Measurements from ENCODE around the gene UQCRHL.
A peak's percentile ranks its signal among the peaks of the same experiment; 100 is the strongest.

The UQCRHL gene

DNA sequence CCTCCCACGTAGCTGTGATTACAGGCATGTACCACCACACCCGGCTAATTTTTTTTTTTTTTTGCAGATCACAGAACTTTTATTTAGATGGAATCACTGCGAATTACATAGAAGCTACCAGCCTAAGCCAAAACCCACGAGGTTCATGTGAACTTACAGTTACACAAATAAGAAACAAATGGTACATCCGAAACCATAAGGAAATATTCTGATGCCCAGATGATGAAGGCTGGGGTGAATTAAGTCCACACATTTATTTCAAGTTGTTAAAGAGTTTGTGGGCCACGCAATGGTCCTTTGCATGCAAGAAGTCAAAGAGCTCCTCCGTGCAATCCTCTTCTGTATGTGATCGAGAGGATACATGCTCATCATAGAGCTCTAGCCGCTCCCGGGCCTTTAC is 328 bp downstream of the UQCRHL start:
- ChIA-PET POLR2A (interaction anchor here (0.6 kb wide), 2 partner anchors 30 to 138 kb away, joined by 3 read pairs; no protein-coding TSS in a partner anchor), CTCF (interaction anchor here (0.7 kb wide), 1 partner anchor 17 kb away, joined by 3 read pairs; no protein-coding TSS in a partner anchor)
- 95% methylated on average over 5 of the region's 10 CpGs for WGBS (ENCODE audit: insufficient coverage)

DNA sequence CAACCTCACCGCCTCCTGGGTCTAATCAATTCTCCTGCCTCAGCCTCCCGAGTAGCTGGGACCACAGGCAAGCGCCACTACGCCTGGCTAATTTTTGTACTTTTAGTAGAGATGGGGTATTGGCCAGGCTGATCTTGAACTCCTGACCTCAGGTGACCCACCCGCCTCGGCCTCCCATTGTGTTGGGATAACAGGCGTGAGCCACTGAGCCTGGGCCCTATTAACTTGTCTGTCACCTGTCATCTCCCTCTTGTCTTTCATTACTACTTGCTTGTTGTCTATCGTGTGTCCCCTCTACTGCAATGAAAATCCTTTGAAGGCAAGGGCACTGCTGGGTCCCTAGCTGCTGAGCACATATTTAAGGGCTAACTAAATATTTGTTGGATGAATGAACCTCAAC is 3.4 kb downstream of the UQCRHL start:
- Histone ChIP-seq H3K4me1 (ENCODE audit: control extremely low read depth in 1 of 4, control insufficient read depth in 4 of 4, insufficient read depth in 4 of 4, low read length in 3 of 4) (peaks cover 0 to 6% (median 2%) of the 10 kb centered on the region in 4 experiments), H3K9me3 (ENCODE audit: control extremely low read depth in 1 of 5, control insufficient read depth in 4 of 5, insufficient read depth in 2 of 5, low read depth in 1 of 5, low read length in 4 of 5) (no peaks in the 10 kb centered on the region), H3K27ac (ENCODE audit: insufficient read depth in 1 of 2, low read depth in 1 of 2, low read length in 2 of 2, poor library complexity in 1 of 2, severe bottlenecking in 2 of 2) (no peak overlapping the region), H3K36me3 (ENCODE audit: control insufficient read depth in 4 of 4, insufficient read depth in 4 of 4, low read length in 3 of 4) (no peaks in the 10 kb centered on the region), H3K27me3 (replicated peaks in 2 of 5; ENCODE audit: control insufficient read depth in 4 of 5, insufficient read depth in 5 of 5, low read length in 4 of 5) (peaks cover 0 to 33% (median 5%) of the 10 kb centered on the region in 5 experiments), H3K4me3 (ENCODE audit: control insufficient read depth in 1 of 7, extremely low read depth in 1 of 7, insufficient read depth in 4 of 7, low read depth in 2 of 7, low read length in 6 of 7) (no peak overlapping the region)
- no peak for DNase-seq
- ChIA-PET CTCF (interaction anchor here (0.8 to 1.9 kb wide), 8 partner anchors 9 to 191 kb away, joined by 3 to 9 read pairs (median 4); no protein-coding TSS in a partner anchor), POLR2A (no interaction called here)
- 94% methylated on average over 7 of the region's 8 CpGs for WGBS (ENCODE audit: insufficient coverage)

More for the DNA sequence above, 328 bp downstream of the UQCRHL start:
- Histone ChIP-seq H3K4me1 (ENCODE audit: control extremely low read depth in 1 of 4, control insufficient read depth in 4 of 4, insufficient read depth in 4 of 4, low read length in 3 of 4) (peaks cover 0 to 6% (median 2%) of the 10 kb centered on the region in 4 experiments), H3K36me3 (ENCODE audit: control insufficient read depth in 4 of 4, insufficient read depth in 4 of 4, low read length in 3 of 4) (no peaks in the 10 kb centered on the region), H3K9me3 (ENCODE audit: control extremely low read depth in 1 of 5, control insufficient read depth in 4 of 5, insufficient read depth in 2 of 5, low read depth in 1 of 5, low read length in 4 of 5) (no peaks in the 10 kb centered on the region), H3K4me3 (ENCODE audit: control insufficient read depth in 1 of 7, extremely low read depth in 1 of 7, insufficient read depth in 4 of 7, low read depth in 2 of 7, low read length in 6 of 7) (no peak overlapping the region), H3K27me3 (replicated peaks in 2 of 5; ENCODE audit: control insufficient read depth in 4 of 5, insufficient read depth in 5 of 5, low read length in 4 of 5) (peaks cover 0 to 10% (median 3%) of the 10 kb centered on the region in 5 experiments), H3K27ac (ENCODE audit: insufficient read depth in 1 of 2, low read depth in 1 of 2, low read length in 2 of 2, poor library complexity in 1 of 2, severe bottlenecking in 2 of 2) (no peak overlapping the region)
- DNase-seq, result no peak

DNA sequence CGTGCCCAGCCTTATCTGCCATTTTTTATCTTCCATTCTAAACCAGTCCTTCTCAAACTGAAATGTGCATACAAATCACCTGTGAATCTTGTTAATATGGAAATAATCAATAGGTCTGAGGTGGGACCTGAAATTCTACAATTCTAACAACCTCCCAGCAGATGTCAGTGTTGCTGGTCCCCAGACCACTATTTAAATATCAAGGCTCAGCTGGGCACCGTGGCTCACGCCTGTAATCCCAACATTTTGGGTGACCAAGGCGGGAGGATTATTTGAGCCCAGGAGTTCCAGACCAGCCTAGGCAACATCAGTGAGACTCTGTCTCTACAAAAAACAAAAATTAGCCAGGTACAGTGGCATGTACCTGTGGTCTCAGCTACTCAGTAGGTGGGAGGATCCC is 4.1 kb downstream of the UQCRHL start:
- POLR2A ChIA-PET, result no interaction called here
- Histone ChIP-seq H3K4me1 (ENCODE audit: control extremely low read depth in 1 of 4, control insufficient read depth in 4 of 4, insufficient read depth in 4 of 4, low read length in 3 of 4) (peaks cover 0 to 6% (median 2%) of the 10 kb centered on the region in 4 experiments), H3K27ac (ENCODE audit: insufficient read depth in 1 of 2, low read depth in 1 of 2, low read length in 2 of 2, poor library complexity in 1 of 2, severe bottlenecking in 2 of 2) (no peak overlapping the region), H3K36me3 (ENCODE audit: control insufficient read depth in 4 of 4, insufficient read depth in 4 of 4, low read length in 3 of 4) (no peaks in the 10 kb centered on the region), H3K4me3 (ENCODE audit: control insufficient read depth in 1 of 7, extremely low read depth in 1 of 7, insufficient read depth in 4 of 7, low read depth in 2 of 7, low read length in 6 of 7) (no peak overlapping the region), H3K9me3 (ENCODE audit: control extremely low read depth in 1 of 5, control insufficient read depth in 4 of 5, insufficient read depth in 2 of 5, low read depth in 1 of 5, low read length in 4 of 5) (no peaks in the 10 kb centered on the region), H3K27me3 (replicated peaks in 2 of 5; ENCODE audit: control insufficient read depth in 4 of 5, insufficient read depth in 5 of 5, low read length in 4 of 5) (peaks cover 0 to 33% (median 5%) of the 10 kb centered on the region in 5 experiments)
- CTCF ChIA-PET, result interaction anchor here (0.8 to 1.9 kb wide), 8 partner anchors 8 to 204 kb away, joined by 3 to 9 read pairs (median 4); no protein-coding TSS in a partner anchor
- WGBS (ENCODE audit: insufficient coverage), result 28% methylated on average over 3 of the region's 4 CpGs
- DNase-seq, result peak; percentile 47 to 60 (median 48)

DNA sequence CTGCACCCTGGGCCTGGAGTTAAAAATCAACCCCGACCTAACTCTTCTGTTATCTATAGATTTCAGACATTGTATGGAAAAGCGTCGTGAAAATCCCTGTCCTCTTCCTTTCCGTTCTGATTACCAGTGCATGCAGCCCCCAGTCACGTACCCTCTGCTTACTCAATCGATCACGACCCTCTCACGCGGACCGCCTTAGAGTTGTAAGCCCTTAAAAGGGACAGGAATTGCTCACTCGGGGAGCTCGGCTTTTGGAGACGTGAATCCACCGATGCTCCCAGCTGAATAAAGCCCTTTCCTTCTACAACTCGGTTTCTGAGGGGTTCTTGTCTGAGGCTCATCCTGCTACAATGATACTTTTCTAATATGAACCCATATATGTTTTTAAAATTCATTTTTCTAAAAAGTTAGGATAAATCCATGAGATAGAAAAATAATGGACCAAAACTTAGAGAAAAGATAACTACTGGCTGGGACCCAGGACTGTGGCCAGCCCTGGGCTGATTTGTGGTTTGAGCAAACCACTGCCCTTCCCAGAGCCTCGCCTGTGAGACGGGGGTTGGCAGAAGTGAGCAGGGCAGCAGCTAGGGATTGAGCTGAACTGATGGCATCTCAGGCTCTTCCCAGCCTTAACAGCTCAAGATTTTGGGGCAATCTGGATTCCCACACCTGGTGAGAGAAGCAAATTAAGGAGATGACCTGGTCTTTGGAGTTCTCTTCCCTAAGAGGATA is 5.0 kb downstream of the UQCRHL start:
- POLR2A ChIA-PET, result no interaction called here
- no peaks in the 10 kb centered on the region for H3K9me3 ChIP-seq (ENCODE audit: control extremely low read depth in 1 of 5, control insufficient read depth in 4 of 5, insufficient read depth in 2 of 5, low read depth in 1 of 5, low read length in 4 of 5)
- no peaks in the 10 kb centered on the region for H3K36me3 ChIP-seq (ENCODE audit: control insufficient read depth in 4 of 4, insufficient read depth in 4 of 4, low read length in 3 of 4)
- H3K4me1 ChIP-seq (ENCODE audit: control extremely low read depth in 1 of 4, control insufficient read depth in 4 of 4, insufficient read depth in 4 of 4, low read length in 3 of 4), result peaks cover 0 to 6% (median 2%) of the 10 kb centered on the region in 4 experiments
- DNase-seq, result peak; percentile 30 to 52 (median 44)
- no peak overlapping the region for H3K27ac ChIP-seq (ENCODE audit: insufficient read depth in 1 of 2, low read depth in 1 of 2, low read length in 2 of 2, poor library complexity in 1 of 2, severe bottlenecking in 2 of 2)
- no peak overlapping the region for H3K4me3 ChIP-seq (ENCODE audit: control insufficient read depth in 1 of 7, extremely low read depth in 1 of 7, insufficient read depth in 4 of 7, low read depth in 2 of 7, low read length in 6 of 7)
- 73% methylated on average over 12 of the region's 17 CpGs for WGBS (ENCODE audit: insufficient coverage)
- H3K27me3 ChIP-seq (replicated peaks in 2 of 5; ENCODE audit: control insufficient read depth in 4 of 5, insufficient read depth in 5 of 5, low read length in 4 of 5), result peaks cover 0 to 33% (median 7%) of the 10 kb centered on the region in 5 experiments
- CTCF ChIA-PET, result interaction anchor here (0.6 to 1.9 kb wide), 10 partner anchors 8 to 205 kb away, joined by 3 to 9 read pairs (median 4); partner anchors contain the start of gene SRARP

DNA sequence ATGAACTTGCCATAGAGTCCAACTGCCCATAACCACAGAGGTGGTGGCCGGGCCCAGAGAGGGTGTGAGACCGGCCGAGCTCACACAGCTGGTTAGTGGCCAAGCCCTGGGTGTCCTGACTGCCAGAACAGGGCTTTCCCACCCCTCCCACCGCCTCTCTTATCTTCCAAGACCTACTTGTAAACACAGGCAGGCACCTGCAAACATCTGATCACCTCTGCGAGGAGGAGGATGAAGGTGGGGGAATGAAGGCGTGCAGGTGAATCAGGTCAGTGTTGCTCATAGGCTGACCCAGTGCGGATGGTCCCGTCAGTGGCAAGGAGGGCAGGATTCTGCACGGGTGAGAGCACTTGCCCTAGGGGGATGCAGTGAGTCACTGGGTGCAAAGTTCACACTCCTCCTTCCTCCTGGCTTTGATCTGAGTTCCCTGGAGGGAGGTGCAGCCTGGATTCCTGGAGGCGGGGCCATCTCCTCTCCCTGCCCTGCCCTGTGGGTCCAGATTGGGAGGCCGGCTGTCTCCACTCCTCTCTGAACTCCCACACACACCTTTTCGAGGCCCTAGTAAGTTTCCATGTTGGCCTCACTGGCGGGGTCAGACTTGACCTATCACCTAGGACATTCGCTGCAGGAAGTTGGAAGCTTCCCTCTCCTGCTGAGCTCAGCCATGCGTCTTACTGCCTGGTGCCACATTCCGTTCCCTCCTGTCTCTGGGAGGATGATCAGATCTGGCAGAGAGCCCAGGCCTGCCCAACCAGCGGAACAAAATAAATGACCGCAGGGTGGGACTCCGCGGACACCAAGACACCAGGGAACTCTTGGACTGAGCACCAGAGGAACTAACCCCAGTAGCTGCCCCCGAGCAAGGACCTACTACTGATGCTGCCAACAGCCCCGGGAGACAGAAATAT is 7.3 kb downstream of the UQCRHL start:
- Histone ChIP-seq H3K4me3 (ENCODE audit: control insufficient read depth in 1 of 7, extremely low read depth in 1 of 7, insufficient read depth in 4 of 7, low read depth in 2 of 7, low read length in 6 of 7) (no peak overlapping the region), H3K27ac (ENCODE audit: insufficient read depth in 1 of 2, low read depth in 1 of 2, low read length in 2 of 2, poor library complexity in 1 of 2, severe bottlenecking in 2 of 2) (no peak overlapping the region), H3K4me1 (ENCODE audit: control extremely low read depth in 1 of 4, control insufficient read depth in 4 of 4, insufficient read depth in 4 of 4, low read length in 3 of 4) (peaks cover 0 to 6% (median 2%) of the 10 kb centered on the region in 4 experiments), H3K9me3 (ENCODE audit: control extremely low read depth in 1 of 5, control insufficient read depth in 4 of 5, insufficient read depth in 2 of 5, low read depth in 1 of 5, low read length in 4 of 5) (no peaks in the 10 kb centered on the region), H3K27me3 (replicated peaks in 2 of 5; ENCODE audit: control insufficient read depth in 4 of 5, insufficient read depth in 5 of 5, low read length in 4 of 5) (peaks cover 0 to 33% (median 7%) of the 10 kb centered on the region in 5 experiments), H3K36me3 (ENCODE audit: control insufficient read depth in 4 of 4, insufficient read depth in 4 of 4, low read length in 3 of 4) (no peaks in the 10 kb centered on the region)
- POLR2A ChIA-PET, result interaction anchor here (0.6 to 0.8 kb wide), 2 partner anchors 25 to 180 kb away, joined by 3 to 4 read pairs; no protein-coding TSS in a partner anchor
- 74% methylated on average over 17 of the region's 22 CpGs for WGBS (ENCODE audit: insufficient coverage)
- no peak for DNase-seq
- CTCF ChIA-PET, result interaction anchor here (1.0 to 1.8 kb wide), 4 partner anchors 9 to 204 kb away, joined by 3 to 5 read pairs (median 4); partner anchors contain the start of gene SRARP

DNA sequence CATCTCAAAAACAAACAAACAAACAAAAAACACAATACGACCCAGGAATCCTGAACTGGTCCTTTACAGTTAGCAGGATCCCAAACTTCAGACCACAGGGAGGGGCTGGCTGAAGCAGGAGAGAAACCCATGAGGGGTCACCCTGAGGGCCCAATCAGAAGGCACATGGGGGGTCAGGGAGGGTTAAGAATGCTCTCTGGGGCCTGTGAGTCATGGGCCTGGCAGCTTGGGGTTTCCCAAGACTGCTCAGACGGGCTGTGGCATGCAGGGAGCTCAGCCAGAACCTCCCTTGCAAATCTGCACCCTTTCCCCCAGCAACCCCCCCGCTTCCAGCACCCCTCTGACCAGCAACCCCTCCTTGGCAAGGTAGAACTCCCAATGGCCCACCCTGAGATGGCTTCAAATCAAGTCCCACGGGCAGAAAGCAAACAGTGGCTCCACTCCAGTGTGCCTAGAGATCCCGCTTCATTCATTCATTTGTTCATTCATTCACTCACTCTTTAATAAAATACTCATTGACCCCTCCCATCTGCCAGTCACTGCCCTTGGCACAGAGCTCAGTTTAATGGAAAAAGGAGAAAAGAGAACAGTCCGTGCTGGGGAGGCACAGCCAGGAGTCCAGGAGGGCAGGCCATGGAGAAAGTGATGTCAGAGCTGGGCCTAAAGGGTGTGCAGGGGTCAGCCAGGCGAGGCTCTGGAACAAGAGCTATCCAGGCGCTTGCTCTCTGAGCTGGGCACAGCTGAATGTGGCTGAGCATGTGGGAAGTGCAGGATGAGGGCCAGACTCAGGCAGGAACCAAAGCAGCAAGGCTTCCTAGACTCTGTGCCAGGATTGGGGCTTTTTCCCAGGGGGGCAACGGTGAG is 8.2 kb downstream of the UQCRHL start:
- Histone ChIP-seq H3K9me3 (ENCODE audit: control extremely low read depth in 1 of 5, control insufficient read depth in 4 of 5, insufficient read depth in 2 of 5, low read depth in 1 of 5, low read length in 4 of 5) (no peaks in the 10 kb centered on the region), H3K27me3 (replicated peaks in 2 of 5; ENCODE audit: control insufficient read depth in 4 of 5, insufficient read depth in 5 of 5, low read length in 4 of 5) (peaks cover 0 to 33% (median 7%) of the 10 kb centered on the region in 5 experiments), H3K4me3 (ENCODE audit: control insufficient read depth in 1 of 7, extremely low read depth in 1 of 7, insufficient read depth in 4 of 7, low read depth in 2 of 7, low read length in 6 of 7) (no peak overlapping the region), H3K4me1 (ENCODE audit: control extremely low read depth in 1 of 4, control insufficient read depth in 4 of 4, insufficient read depth in 4 of 4, low read length in 3 of 4) (peaks cover 0 to 6% (median 2%) of the 10 kb centered on the region in 4 experiments), H3K27ac (ENCODE audit: insufficient read depth in 1 of 2, low read depth in 1 of 2, low read length in 2 of 2, poor library complexity in 1 of 2, severe bottlenecking in 2 of 2) (no peak overlapping the region), H3K36me3 (ENCODE audit: control insufficient read depth in 4 of 4, insufficient read depth in 4 of 4, low read length in 3 of 4) (no peaks in the 10 kb centered on the region)
- 88% methylated on average over 7 of the region's 9 CpGs for WGBS (ENCODE audit: insufficient coverage)
- ChIA-PET CTCF (interaction anchor here (1.0 to 1.5 kb wide), 2 partner anchors 11 to 205 kb away, joined by 3 to 4 read pairs; partner anchors contain the start of gene SRARP), POLR2A (interaction anchor here (0.6 to 0.8 kb wide), 2 partner anchors 24 to 181 kb away, joined by 3 to 4 read pairs; no protein-coding TSS in a partner anchor)
- DNase-seq, result peak in 1 of 3 donors; percentile 21

All from common myeloid progenitor, CD34-positive (primary cell).